HG03558 (cell line): ENCODE results near the gene TMEM53.
"Not testable (repeated sequence)": the region's sequence is repeated elsewhere in the genome, so short reads cannot be mapped to it uniquely, and the experiment has no call there.

Source experiments
- ATAC-seq: cut with Tn5 transposase; IDR thresholded peaks from one replicate; pipeline ENCODE4 v1.9.1; 2021; ENCODE audit warnings: moderate number of reproducible peaks; ENCODE audit not compliant: unreplicated experiment; ENCODE audit errors: extremely low read depth

TMEM53 gene

DNA sequence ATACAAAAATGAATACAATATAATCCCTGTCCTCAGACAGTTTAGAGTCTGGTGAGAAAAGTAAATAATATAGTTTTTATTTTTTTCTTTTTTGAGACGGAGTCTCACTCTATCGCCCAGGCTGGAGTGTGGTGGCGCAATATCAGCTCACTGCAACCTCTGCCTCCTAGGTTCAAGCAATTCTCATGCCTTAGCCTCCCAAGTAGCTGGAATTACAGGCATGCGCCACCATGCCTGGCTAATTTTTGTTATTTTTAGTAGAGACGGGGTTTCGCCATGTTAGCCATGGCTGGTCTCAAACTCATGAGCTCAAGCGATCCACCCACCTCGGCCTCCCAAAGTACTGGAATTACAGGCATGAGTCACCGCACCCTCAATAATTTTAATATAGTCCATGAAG lies 25.1 kb upstream of the TMEM53 start:
- ATAC-seq, result not testable (repeated sequence)

DNA sequence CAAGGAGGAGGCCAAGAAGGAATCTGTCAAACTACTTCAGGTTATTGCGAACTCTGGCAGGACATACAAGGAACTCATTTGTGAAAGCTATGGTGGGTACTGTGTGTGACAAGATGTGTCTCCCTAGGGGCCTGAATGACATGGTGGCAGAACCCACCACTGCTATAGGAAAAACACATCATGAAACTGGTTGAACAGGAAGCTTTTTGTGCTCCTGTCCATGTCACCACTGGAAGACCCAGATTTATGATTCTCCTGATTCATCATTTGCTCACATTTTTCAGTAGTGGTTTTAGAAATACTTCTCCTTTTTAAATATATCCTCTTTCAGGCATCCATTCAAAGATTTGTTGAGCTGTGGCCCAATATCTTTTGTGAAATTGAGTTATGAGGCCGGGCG lies 23.9 kb upstream of the TMEM53 start:
- no peak for ATAC-seq

DNA sequence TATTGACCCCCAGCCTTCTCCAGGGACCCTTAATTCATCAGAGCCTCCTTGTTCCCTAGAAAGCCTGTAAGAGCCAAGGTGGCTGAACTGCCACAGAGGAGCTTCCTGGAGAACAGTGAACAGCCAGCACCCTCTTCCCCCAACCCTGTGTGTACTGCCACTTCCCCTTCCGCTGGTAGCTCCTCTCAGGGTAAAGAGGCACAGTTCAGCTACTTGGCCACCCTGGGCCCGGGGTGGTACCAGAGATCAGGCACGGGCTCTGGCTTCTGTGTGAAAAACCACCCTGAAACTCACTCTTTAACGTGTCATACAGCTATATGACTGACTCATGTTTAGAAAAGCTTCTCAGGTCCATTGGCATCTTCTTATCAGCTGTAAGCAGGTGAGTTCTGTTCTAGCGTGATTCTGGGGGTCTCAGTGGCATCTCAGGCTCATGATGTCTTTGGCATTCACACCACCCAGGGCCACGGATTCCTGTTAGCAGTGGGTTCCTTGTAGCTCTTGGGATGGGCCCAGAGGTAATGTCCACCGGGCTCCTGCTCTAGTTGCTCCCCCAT lies 22.6 kb upstream of the TMEM53 start:
- no peak for ATAC-seq

DNA sequence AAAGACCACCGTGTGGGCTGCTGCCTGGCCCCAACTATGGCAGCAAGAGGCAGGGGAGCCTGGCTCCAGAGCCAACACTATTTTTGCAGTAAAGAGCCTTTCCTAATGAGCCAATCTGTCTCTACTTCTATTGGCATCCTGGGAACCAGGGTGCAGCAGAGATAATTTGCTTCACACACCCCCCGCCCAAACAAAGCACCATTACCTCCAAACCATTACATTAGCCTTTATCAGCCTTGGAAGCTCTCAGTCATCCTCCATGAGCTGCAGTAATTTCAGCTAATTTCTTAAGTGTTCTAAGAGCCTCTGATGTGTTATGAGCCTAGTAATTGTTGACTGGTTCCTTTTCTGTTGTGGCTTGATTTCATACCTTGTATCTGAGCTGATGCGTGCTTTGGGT lies 21.8 kb upstream of the TMEM53 start:
- ATAC-seq, result no peak

DNA sequence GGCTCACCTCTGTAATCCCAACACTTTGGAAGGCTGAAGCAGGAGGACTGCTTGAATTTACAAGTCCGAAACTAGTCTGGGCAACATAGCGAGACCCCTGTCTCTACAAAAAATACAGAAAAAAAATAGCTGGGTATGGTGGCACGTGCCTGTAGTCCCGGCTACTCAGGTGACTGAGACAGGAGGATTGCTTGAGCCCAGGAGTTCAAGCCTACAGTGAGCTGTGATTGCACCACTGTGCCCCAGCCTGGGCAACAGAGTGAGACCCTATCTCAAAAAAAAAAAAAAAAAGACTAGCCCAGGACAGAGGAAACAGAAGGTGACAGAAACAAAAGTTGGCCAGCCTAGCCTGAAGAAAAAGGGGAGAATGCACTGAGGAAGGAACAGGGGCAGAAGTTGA lies 21.4 kb upstream of the TMEM53 start:
- no peak for ATAC-seq

DNA sequence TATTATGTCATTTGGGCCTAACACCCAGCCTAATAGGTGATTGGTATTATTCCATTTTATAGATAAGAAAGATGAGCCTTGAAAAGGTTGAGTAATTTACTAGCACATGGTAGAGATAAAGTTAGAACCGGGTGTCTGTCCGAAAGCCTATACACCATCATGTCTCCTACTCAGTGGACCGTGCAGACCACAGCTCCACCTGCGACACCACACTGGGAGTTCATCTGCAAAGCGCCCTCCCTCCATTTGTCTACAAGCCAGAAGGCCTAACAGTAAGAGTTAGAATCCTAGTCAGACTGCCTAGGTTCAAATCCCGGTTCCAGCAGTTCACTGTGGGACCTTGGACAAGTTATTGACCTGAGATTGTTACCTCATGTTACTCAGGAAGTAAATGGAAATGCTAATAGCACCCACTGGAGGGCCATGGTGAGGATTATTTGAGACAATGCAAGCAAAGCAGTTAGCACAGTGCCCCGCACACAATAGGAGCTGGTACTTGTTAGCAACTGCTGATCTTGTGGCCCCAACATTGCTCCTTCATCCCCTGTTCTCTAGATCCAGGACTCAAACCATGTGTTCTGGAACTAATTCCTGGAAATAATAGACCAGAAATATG lies 20.7 kb upstream of the TMEM53 start:
- no peak for ATAC-seq

DNA sequence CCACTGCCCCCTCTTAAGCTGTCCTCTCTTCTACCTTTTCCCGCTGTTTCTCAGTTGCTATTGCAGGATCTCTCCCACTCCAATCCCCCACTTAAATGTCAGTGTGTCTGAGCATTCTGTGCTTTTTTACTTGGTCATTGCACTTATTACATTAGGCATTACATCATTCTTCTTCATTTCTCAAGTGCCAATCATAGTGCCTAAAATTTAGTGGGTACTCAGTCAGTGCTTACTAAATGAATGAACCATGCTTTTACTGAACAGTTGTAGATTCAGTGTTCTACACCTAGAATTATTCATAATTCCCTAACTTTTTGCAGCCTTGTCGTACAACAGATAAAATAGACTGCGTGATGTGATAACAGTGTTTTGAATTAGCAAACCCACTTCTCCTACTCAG lies 19.6 kb upstream of the TMEM53 start:
- no peak for ATAC-seq

DNA sequence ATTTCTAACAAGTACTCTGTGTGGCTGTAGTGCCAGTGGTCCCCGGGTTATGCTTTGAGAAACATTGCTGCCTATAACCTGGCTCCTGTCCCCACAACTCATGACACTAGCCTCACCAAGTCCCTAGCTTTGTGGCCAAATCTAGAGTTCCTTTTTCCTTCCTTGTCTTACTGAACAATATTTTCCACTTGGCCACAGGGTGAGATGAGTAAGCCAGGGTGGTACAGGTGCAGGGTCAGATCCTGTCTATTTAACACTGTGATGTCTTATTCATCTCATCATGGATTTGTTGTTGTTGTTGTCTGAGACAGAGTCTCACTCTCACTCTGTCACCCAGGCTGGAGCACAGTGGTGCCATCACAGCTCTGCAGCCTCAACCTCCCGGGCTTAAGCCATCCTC lies 18.9 kb upstream of the TMEM53 start:
- ATAC-seq, result no peak

DNA sequence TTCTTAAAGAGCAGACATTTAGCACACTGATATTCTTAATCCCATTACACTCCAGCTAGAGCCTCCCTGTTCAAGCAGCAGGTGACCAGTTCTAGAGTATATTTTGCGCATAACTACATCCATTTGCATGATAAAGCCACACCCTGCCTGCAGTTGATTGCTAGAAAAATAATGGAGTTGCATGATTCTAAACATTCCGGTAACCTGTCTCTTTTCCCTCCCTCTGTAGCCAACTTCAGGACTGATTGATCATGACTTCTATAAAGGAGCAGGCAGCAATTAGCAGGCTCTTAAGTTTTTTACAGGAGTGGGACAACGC lies 15.1 kb upstream of the TMEM53 start:
- no peak for ATAC-seq

DNA sequence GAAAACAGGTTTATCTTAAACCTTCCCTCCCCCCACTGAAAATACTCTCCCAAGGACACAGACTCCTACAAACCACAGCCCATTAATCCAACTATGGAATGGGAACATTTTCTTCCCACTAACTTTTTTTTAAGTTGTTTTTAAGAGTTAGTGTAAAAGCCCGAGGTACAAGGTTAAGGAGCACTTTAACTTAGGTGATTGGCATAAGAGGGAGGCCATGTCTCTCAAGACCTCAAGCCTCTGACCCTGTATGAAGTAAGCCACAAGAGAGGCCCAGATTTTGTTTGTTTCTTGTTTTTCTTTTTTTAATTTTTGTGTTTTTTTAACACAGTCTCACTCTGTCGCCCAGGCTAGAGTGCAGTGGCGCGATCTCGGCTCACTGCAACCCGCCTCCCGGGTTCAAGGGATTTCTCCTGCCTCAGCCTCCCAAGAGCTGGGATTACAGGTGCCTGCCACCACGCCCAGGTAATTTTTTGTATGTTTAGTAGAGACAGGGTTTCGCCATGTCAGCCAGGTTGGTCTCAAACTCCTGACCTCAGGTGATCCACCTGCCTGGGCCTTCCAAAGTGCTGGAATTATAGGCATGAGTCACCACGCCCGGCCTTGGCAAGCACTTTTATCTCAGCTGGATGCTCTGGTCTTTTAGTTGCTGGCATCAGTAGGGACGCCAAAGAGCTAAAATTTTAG lies 14.6 kb upstream of the TMEM53 start:
- no peak for ATAC-seq

DNA sequence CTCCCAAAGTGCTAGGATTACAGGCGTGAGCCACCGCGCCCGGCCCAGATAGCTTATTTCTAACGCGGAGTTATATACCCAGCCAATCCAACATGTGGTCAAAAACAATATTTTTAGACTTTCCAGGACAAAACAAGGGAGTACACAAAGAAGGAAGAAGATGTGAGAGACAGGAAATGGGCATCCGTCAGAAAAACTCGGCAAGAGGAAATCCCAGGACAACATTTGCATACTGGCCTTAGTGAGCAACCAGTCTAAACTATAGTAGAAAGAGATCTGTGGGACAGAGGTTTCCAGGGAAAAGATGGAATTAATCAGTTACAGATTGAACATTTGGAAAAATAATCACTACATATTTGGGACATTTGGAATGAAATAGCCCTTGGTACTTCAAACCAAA lies 11.6 kb upstream of the TMEM53 start:
- ATAC-seq, result no peak

DNA sequence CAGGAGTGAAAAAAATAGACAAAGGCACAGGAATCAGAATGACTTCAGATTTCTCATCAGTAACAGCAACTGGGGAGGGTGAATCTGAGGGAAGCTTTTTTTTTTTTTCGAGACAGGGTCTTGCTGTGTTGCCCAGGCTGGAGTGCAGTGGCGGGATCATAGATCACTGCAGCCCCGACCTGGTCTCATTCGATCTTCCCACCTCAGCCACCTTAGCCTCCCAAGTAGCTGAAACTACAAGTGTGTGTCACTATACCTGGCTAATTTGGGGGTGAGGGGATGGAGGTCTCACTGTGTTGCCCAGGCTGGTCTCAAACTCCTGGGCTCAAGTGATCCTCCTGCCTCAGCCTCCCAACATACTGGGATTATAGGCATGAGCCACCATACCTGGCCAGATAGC lies 10.9 kb upstream of the TMEM53 start:
- ATAC-seq, result no peak

DNA sequence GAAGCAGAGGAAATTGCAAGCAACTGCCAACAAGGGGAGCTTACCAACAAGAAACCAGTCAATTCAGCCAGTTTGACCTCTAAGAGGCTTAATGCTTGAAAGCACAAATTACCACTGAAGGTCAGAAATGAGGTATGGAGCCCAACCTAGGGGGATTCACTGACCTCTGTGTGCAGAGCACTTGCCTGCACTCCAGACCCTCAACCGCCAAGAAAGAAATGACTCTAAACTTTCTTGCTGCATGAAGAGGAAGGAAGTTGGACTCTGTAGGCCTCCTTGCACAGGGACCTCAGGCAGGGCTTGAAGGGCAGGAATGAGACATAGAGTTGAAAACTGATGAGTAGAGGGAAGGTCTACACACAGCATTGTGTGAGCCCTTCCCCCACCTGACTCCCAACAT lies 10.2 kb upstream of the TMEM53 start:
- peak; percentile 62 for ATAC-seq

DNA sequence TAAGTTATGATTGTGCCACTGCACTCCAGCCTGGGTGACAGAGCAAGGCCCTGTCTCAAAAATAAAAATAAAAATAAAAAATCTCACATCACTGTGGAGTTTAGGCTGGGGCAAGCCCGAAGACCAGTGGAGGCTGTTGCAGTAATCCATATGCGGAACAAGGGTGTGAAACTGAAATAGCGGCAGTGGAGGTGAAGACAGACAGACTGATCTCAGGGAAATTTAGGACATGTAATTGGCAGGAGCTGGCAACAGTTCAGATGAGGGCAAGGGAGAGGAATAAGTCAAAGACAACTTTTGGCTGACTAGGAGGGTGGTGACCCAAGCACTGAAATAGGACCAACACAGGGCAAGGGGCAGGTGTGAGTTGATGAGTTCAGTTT lies 8.6 kb upstream of the TMEM53 start:
- no peak for ATAC-seq

DNA sequence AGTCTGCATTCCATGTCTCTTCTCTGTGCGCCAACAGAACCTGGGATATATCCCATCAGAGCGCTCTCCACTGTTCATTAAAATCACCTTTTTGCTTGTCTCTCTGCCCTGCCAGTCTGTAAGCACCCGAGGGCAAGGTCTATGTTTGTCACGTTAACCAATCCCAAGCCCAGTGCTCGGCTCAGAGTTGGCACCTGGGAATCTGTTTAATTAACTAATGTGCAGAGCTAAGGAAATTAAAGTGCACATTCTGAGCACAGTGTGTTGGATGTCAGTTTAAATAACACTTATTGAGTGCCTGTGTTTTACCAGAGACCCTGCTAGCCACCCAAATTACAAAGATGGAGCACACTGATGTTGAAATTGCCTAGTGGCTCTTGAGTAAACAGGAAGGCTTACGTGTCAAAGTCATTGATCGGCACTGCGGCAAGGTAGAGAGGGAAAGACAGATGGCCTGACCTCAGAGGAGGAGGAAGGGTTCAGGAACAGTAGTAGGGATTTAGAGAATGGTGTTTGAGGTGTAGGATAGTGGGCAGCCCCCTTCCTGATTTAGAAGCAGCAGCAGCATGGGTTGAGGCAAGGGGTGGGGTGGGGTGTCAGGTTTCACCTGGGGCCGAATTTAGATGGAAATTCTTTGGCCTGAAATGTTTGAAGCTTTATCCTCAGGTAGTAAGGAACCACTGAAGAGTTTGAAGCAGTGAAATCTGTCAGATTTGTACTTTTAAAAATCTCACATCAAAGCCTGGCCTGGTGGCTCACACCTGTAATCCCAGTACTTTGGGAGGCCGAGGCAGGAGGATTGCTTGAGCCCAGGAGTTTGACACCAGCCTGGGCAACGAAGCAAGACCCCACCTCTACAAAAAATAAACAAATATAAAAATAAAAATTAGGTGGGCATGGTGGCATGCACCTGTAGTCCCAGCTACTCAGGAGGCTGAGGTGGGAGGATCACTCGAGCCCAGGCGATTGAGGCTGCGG lies 7.9 kb upstream of the TMEM53 start:
- ATAC-seq, result no peak

DNA sequence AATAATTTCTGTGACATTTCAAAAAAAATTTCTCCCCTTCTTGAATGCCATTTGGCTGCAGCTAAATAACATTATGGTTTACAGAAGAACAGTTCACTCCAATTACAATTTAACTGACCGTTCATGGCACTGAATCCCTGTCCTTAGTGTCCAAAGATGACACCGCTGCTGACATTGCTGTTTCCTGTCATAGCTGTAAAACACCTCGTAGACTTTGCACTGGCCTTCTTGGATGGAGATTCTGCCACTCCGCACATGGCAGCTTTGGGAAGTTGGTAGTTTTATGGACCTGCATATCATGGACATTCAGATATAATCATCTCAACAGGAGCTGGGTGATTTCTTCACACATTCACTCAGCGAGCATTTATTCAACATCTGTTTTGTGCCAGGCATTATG lies 5.2 kb upstream of the TMEM53 start:
- no peak for ATAC-seq

DNA sequence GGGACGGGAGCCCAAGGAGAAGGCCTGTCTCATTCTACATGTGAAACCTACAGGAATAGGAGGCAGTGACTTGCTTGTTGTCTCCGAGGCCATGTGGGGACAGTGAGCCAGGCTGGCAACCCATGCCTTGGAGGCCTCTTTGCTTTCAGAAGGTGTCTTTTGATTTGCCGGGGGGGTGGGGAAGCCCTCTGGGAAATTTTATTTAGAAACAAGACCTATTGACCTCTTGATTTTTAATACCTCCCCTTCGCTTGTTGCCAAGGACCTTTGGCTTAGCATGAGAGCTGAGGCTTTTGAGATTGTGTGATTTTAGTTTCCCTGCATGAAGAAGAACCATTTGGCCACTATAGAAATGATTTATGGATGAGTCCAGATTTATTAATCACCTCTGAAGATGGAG lies 4.3 kb upstream of the TMEM53 start:
- no peak for ATAC-seq

DNA sequence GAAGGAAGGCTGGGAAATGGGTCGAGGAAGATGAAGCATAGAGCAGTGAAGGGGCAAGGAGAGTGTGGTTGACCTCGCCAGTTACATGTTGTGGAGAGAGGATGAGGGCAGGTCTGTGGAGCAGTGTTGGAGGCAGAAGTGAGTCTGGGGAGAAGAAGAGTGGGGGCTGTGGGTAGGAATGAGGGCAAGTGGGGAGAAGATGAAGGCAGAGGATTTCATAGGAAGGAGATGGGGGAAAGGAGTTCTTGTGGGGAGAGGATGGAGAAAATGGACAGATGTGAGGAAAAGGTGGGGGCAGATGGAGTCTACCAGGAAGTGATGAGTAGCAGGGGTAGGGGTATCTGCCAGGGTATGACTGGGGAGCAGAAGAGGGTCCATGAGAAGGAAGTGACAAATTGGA lies 3.8 kb upstream of the TMEM53 start:
- no peak for ATAC-seq

DNA sequence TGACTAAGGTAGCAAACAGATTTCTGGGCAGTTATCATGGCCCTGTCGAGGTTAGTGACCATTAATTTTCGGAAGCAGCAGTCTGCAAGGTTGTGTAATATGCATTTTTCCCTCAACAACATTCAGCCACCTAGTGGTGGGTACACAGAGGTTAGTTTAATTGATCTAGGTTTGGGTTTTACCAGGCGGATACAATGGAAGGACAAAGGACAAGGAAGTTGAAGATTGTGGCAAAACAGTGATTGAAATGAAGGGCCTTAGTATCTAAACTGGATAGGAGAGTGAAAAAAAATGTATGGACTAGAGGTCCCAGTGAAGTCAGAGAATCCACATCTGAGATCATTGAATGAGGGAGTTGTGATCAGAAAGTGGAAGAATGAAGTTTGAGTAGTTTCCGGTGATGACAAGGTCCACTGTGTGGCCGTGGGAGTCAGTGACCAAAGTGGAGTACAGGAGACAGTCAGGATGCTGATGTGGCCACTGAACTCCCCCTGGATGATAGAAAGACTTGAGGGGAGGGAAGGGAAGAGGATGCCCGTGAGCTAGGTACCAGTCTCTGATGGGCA lies 3.0 kb upstream of the TMEM53 start:
- ATAC-seq, result no peak

DNA sequence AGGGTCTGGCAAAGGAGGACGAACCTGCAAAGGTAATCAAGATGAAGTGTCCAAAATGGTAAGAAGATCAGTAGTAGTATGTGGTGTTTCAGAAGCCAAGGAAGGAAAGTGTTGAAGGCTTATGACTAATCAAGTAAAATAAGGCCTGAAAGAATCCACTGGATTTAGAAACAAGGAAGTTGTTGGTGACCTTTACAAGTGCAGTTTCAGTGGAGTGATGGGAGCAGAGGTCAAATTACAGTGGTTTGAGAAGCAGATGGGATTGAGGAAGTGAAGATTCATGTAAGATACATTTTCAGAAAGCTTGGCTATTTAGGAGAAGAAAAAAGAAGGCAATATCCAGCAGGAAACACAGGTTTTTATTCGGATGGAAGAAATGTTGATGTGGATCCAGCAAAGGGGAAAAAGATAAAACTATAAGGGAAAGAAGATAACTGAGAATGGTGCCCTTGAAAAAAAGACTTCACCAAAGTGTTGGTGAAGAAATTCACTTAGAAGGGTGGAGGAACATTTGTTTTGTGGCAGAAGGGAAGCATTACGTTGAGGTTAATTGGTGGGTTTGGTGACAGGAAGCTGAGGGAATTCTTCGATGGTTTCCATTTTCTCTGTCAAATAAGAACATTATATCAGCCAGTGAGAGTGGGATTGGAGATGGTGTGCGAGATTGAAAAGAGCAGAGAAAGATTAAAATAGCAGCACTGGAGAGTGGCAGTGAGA lies 2.4 kb upstream of the TMEM53 start:
- no peak for ATAC-seq
